Panc1 (cell line): ENCODE data around the gene PCDH15.

Experiments
- POLR2AphosphoS5 ChIP-seq: IDR thresholded peaks from 2 replicates; pipeline ENCODE4 v1.6.1; 2012; ENCODE audit warnings: mild to moderate bottlenecking, low read depth, low read length, moderate library complexity
- TF ChIP-seq, protein P1 (sequence below): fragments of 450-650 bp; IDR thresholded peaks from 2 replicates; pipeline ENCODE4 v1.5.1; 2017; ENCODE audit warnings: mild to moderate bottlenecking

DNA sequence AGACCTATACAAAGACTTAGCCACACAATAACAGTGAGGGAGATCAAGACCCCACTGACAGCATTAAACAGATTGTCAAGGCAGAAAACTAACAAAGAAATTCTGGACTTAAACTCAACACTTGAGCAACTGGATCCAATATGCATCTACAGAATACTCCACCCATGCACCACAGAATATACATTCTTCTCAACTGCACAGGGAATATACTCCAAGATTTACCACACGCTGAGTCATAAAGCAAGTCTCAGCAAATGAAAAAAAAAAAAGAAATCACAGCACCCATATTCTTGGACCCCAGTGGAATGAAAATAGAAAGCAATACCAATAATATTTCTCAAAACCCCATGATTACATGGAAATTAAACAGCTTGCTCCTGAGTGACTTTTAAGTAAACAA lies 680.2 kb downstream of the PCDH15 start:
- TF ChIP-seq, protein P1, sequence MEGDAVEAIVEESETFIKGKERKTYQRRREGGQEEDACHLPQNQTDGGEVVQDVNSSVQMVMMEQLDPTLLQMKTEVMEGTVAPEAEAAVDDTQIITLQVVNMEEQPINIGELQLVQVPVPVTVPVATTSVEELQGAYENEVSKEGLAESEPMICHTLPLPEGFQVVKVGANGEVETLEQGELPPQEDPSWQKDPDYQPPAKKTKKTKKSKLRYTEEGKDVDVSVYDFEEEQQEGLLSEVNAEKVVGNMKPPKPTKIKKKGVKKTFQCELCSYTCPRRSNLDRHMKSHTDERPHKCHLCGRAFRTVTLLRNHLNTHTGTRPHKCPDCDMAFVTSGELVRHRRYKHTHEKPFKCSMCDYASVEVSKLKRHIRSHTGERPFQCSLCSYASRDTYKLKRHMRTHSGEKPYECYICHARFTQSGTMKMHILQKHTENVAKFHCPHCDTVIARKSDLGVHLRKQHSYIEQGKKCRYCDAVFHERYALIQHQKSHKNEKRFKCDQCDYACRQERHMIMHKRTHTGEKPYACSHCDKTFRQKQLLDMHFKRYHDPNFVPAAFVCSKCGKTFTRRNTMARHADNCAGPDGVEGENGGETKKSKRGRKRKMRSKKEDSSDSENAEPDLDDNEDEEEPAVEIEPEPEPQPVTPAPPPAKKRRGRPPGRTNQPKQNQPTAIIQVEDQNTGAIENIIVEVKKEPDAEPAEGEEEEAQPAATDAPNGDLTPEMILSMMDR = no peak
- no peak for TF ChIP-seq POLR2AphosphoS5
